Measurements from ENCODE around the gene PLEKHA3.

GRCh38 chr2:178513876-178514275 is 33.6 kb downstream of the PLEKHA3 start:
- TF ChIP-seq TCF7L2 (IDR thresholded peaks at IDR 0.05; ENCODE audit: borderline replicate concordance, extremely low read depth, insufficient read depth, insufficient read length) (no peak), REST (IDR thresholded peaks at IDR 0.05; ENCODE audit: low read depth) (no peak), CTCF (IDR thresholded peaks at IDR 0.05 in 2 of 3, conservative IDR thresholded peaks at IDR 0.05 in 1 of 3; ENCODE audit: borderline replicate concordance in 1 of 3, insufficient read depth in 1 of 3, low read depth in 2 of 3, low read length in 2 of 3) (no peak)
